HG02938 (cell line): ENCODE results near the gene DSCAML1.

Source experiments
- ATAC-seq: cut with Tn5 transposase; IDR thresholded peaks from one replicate; pipeline ENCODE4 v1.9.1; 2021; ENCODE audit warnings: mild to moderate bottlenecking, moderate library complexity; ENCODE audit not compliant: unreplicated experiment

DSCAML1 gene

GRCh38 chr11:117642835-117643234 is 154.2 kb downstream of the DSCAML1 start:
- ATAC-seq, result no peak

- ATAC-seq, result no peak
These were observed 154.6 kb downstream of the DSCAML1 start for GRCh38 chr11:117642396-117642795.

GRCh38 chr11:117641008-117641915 is 155.8 kb downstream of the DSCAML1 start:
- no peak for ATAC-seq

DNA sequence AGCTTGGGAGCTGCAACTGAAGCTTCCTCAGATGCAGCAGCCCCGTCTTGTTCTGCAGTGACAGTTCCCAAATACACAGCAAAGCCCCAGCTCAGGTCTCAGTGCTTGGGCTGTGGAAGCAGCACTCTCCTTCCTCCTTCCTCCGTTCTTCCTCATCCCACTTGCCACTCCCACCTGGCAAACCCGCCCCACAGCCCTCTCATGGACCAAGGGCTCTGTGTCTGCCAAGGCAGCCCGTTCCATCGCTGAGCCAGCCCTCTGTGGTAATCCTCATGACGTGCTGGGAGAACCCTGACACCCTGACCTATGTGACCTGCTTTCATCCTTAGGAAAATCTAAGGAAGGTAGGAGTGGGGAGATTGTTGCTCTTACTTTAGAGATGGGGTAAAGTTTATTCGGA is 157.0 kb downstream of the DSCAML1 start:
- no peak for ATAC-seq

GRCh38 chr11:117639601-117640000 is 157.4 kb downstream of the DSCAML1 start:
- ATAC-seq, result no peak

GRCh38 chr11:117638911-117639543 is 158.0 kb downstream of the DSCAML1 start:
- ATAC-seq, result no peak

DNA sequence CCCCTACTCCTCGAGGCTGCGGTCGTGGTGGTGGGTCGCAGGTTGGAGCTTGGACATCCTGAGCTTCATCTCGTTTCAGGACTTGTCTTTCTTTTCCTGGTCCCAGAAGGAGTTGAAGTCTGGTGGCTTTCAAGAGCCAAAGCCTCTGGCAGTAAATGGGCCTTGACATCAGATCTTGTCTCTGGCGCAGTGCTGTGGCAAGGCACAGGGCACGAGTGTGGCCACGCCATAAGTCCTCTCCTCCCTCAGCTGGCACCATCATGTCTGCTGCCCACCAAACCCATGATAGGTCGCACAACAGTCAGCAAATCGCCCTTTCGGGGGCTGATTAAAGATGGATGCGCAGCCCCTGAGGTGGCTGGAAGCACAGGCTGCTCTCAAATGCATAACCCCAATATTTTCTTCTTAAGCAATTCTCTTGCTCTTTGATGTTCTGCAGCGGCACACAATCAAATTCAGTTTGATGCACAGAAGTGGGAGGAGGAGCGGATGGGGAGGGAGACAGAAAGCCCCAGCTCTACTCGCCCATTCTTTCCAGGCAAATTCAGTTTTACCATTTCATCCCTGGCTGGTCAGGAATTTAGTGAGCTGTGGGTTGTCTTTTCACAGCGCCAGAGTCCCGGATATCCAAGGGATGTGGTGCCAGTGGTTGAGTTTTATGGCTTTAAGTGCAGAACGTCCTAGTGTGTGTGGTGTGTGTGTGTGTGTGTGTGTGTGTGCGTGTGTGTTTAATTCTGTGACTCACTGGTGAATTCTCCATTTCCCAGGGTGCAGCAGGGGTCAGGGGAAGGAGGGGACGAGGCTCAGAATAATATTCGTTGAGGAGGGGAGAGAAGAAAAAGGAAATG is 162.0 kb downstream of the DSCAML1 start:
- ATAC-seq, result no peak

DNA sequence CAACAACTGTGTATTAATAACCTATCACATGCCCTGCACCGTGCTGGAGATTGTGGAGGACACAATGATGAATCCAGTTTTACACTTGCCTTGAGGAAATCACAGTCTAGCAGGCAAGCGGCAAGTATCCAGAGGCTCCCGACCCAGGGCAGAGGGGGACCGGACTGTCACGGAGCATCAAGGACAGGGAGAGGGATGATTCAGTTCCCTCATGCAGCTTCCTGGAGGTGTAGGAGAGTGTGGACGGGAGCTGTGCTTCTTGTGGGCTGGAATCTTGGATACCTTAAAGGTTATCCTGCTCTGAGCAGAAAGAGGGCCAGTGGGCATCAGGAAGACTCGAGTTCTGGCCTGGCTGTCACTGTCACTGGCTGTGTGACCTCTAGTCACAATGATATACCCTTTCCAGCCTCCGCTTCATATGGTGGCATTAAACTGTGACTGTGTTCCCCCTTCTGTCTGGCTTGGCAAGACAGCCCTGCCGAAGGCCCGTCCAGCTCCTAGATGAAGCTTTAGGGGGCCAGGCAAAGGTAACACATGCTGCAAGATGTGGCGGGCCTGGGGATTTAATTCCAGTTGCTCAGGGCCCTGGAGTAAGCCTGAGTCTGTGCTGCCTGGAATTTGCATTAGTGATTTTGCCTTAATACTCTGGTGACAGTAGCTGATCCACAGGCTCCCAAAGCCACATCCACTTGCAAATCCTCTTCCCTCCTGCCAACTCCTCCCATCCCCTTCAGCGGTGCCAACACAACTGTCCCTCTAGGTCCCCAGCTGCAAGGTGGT is 162.8 kb downstream of the DSCAML1 start:
- no peak for ATAC-seq

DNA sequence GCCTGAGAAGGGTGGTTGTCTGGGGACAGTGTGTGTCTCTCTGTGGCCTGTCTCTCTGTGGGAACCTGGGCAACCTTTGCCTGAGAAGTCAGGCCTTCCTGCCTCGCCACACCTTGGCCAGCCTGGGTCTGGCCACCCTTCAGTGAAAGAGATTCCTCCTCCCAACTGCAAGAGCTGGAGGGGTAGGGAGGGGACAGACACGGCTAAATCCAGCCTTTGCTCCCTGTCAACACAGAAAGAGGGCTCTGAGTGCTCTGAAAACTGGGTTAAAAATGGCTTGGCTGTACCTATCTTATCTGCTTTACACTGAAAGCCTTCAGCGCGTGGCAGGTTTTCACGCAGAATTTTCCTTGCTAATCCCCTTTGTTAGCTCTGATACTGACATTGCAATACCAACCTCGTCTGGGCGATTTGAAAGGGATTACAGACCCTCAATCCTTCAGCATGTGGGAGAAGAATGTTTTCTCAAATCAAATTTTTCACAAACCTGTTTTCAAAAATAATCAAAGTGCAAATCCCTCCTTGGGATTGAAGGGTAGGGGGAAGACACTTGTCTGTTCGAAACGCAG is 163.7 kb downstream of the DSCAML1 start:
- no peak for ATAC-seq

- no peak for ATAC-seq
These were observed 164.7 kb downstream of the DSCAML1 start for GRCh38 chr11:117632306-117632705.

DNA sequence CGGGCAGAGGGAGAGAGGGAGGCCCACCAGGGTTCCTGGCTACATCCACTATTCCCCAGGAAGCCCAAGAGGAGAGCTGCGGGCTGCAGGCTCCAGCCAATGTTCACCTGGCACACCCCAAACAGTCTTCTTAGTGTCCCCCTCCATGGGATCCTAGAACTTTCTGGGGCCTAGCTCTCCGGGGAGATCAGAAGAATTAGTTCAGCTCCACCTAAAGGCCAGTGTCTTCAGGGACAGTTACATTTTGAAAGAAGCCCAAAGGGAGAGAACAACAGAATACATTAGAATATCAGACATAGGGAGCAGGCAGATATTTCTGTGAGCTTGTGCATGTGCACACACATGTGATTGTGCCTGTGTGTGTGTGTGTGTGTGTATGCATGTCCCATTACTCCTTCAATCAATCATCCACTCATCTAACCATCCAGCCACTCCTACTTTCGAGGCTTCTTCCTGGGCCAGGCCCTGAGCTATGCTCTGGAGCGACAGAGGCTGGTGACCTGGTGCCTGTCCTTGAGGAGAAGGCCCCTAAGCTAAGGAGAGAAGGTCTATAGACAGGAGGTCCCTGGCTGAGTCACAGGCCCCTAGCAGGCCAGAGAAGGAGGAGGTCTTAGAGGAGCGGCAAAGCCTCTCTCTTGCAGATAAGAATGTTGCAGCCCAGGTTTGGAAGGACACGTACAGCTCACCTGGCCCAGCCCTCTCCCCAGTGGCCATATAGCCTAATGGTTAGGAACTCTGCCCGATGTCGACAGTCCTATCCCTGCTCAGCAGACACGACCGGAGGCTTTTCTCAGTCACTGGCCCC is 165.5 kb downstream of the DSCAML1 start:
- ATAC-seq, result no peak

DNA sequence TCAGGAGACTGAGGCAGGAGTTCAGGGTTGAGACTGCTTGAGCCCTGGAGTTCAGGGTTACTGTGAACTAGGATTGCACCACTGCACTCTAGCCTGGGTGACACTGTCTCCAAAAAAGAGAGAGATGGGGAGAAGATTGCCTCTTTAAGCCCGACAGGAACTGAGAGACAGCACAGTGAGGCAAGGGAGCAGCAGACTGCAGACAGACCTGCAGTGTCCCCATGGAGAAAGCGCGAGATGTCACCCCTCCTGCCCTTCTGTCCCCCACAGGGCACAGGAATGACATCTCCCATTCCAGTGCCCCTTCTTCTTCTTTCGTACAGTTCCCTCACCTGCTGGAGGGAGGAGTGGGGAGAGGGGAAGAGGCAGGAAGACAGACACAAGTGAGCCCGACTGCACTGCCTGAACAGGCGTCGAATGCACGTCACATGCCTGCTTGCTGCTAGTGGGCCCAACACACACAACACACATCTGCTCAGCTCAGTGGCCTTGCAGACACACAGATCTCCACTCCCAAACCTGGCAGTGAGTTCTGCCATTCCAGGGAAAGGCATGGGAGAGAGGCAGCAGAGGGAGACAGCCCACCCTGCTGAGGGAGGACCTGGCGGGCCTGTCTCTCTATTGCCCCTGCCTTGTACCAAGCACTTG is 167.0 kb downstream of the DSCAML1 start:
- no peak for ATAC-seq

DNA sequence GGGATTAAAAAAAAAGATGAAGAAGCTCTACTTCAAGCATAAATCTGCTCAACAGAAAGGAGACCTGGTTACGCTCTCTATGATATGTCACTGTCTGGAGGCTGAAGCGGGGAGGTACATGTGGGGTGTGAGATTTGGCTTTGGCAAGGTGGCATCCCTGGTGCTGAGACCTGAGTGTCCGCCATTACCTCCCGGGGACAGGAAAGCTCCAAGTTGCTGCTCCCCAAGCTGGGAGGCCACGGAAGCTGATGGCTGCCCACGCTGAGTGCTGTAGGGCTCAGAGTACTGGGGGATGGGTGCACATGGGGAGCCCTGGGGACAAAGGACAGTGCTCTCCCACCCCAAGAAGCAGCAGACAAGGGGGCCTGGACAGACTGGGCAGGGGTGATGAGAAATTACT is 167.9 kb downstream of the DSCAML1 start:
- ATAC-seq, result no peak

DNA sequence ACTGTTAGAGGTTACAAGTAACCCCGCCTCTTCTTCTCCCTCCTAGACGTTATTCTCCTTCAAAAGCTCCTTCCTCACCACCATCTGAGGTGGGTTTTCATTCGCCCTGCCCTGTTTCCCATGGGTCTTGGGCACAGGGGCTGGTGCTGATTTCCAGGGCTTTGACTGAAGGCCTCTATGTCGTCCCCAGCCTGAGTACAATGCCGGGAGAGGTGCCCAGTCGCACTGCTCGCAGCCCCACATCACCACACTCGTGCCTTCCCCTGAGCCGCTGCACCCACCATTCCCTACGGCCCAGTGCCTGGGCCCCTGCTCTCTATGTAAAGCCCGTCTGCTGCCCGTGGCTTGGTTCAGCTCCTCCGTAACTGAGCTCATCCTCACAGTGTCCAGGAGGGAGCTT is 169.8 kb downstream of the DSCAML1 start:
- ATAC-seq, result no peak

DNA sequence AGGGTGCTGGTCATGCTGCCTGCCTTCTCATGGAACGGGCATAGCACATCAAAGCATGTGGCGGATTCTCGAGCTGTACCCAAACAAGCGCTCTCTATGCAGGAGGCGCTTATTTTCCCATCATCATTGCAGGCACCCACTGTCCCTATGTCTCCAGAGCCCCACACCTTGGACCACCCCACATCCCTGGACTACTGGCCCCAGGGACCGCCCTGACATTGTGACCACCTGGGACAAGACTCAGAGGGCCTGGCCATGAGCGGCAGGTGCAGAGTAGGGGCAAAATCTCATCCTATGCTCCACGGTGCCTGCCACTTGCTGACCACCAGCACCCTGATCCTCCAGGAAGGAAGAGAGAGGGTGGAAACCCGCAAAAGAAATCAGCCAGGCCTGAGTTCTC is 170.4 kb downstream of the DSCAML1 start:
- no peak for ATAC-seq

- no peak for ATAC-seq
These were observed 171.8 kb downstream of the DSCAML1 start for GRCh38 chr11:117625237-117625636.

DNA sequence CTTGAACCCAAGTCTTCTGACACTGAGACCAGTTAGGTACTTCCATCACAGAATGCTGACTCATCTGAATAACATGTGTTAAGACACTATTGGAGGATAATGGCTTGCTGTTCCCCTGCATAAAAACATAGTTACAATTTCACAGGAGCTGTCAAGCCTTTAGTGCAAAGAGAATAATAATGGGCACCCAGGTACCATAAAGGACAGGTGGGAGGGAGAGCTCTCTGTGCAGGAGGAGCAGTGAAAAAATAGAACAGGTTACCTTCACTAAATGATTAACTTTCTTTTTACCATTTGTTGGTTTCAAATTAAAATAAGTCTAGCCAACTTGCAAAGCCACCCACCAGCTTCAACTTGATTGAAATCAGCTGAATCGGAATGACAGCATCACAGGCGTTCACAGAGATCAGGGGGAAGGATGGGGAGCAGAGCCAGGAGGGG is 173.2 kb downstream of the DSCAML1 start:
- ATAC-seq, result no peak

DNA sequence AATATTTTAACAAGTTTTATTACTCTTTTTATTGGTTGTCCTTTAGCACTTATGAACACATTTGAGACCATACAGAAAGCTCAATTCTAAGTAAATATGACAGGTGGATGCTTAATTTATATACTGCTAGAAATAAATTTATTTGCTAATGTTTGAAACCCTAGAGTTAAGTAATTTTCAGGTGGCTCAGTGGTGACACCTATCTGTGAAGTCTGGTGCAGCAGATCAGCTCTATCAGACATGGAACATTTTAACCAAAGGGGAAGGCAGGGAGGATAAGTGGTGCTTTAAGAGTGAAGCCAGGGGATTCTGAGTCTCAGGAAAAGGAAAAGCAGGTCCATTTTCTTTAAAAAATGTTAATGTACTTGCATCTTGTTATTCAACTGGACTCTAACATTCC is 175.8 kb downstream of the DSCAML1 start:
- ATAC-seq, result no peak

- ATAC-seq, result no peak
These were observed 176.4 kb downstream of the DSCAML1 start for GRCh38 chr11:117620659-117621058.
